ENCODE results near the gene FXYD2. TPM values are rescaled to one million over a fixed set of nuclear protein-coding genes. Genes with fewer than 3 reads are reported as not detected.

Gene FXYD2
- total and polyA plus RNA-seq, 2 donors from 2014 or later = 2,527 to 9,664 TPM

DNA sequence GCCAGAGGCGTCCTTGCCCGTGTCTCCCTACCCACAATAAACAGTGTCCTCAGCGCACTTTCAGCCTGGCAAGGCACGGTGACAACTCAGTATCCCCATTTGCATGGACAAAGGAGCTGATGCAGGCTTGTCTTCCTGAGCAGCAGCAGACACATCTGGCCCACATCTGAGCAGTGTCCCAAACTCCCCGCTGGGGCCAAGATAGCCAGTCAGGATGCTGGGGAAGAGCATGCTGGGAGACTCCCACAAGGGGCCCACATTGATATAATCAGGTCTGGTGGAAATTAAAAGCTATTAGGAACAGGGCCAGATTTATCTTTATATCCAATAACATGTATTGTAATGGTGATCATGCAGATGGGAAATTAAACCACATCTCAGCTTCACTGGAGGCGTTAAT is 52.2 kb downstream of the FXYD2 start:
- H3K9me3 ChIP-seq (ENCODE audit: control insufficient read depth in 2 of 3, insufficient read depth in 1 of 3, low read length in 3 of 3) = no peaks in the 10 kb centered on the region
- H3K27me3 ChIP-seq (ENCODE audit: control insufficient read depth, insufficient read depth, low read length) = no peaks in the 10 kb centered on the region
- H3K36me3 ChIP-seq (ENCODE audit: control insufficient read depth in 2 of 3, insufficient read depth in 3 of 3, low read length in 3 of 3) = no peaks in the 10 kb centered on the region
- no peak overlapping the region for H3K4me3 ChIP-seq (ENCODE audit: low read length in 3 of 3)
- no peak overlapping the region for H3K9ac ChIP-seq (ENCODE audit: low read length in 3 of 3)
- FAIRE-seq (no peak), DNase-seq (no peak)
- intact Hi-C loops (cut with DNase I) = no loop called here
- no peak overlapping the region for H3K27ac ChIP-seq (ENCODE audit: low read depth in 2 of 2, low read length in 2 of 2)
- H3K4me1 ChIP-seq (ENCODE audit: control insufficient read depth in 2 of 3, insufficient read depth in 2 of 3, low read depth in 1 of 3, low read length in 3 of 3) = no peaks in the 10 kb centered on the region
- TF ChIP-seq, protein P1, sequence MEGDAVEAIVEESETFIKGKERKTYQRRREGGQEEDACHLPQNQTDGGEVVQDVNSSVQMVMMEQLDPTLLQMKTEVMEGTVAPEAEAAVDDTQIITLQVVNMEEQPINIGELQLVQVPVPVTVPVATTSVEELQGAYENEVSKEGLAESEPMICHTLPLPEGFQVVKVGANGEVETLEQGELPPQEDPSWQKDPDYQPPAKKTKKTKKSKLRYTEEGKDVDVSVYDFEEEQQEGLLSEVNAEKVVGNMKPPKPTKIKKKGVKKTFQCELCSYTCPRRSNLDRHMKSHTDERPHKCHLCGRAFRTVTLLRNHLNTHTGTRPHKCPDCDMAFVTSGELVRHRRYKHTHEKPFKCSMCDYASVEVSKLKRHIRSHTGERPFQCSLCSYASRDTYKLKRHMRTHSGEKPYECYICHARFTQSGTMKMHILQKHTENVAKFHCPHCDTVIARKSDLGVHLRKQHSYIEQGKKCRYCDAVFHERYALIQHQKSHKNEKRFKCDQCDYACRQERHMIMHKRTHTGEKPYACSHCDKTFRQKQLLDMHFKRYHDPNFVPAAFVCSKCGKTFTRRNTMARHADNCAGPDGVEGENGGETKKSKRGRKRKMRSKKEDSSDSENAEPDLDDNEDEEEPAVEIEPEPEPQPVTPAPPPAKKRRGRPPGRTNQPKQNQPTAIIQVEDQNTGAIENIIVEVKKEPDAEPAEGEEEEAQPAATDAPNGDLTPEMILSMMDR (IDR thresholded peaks at IDR 0.05; ENCODE audit: borderline replicate concordance, extremely low read depth, insufficient read depth) = no peak

DNA sequence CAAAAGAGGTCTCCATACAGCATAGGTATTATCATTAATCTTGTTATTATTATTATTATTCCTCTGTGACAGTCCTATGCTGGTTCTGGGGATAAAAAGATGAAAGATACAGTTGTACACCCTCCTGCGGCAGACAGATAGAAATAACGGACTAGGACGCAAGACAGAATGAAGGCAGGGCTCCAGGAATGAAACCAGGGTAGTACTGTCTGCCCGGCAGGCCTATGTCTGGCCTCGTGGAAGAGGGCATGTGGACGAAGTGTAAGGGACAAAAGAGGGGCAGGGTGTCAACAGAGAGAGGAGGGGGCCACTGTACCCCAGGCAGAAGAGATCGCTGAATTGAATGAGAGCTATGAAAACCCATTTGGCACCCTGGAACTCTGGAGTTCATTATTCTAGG is 52.7 kb downstream of the FXYD2 start:
- Histone ChIP-seq H3K27ac (ENCODE audit: low read depth in 2 of 2, low read length in 2 of 2) (no peak overlapping the region), H3K4me1 (ENCODE audit: control insufficient read depth in 2 of 3, insufficient read depth in 2 of 3, low read depth in 1 of 3, low read length in 3 of 3) (no peaks in the 10 kb centered on the region), H3K9me3 (ENCODE audit: control insufficient read depth in 2 of 3, insufficient read depth in 1 of 3, low read length in 3 of 3) (no peaks in the 10 kb centered on the region), H3K36me3 (ENCODE audit: control insufficient read depth in 2 of 3, insufficient read depth in 3 of 3, low read length in 3 of 3) (no peaks in the 10 kb centered on the region), H3K9ac (ENCODE audit: low read length in 3 of 3) (no peak overlapping the region), H3K4me3 (ENCODE audit: low read length in 3 of 3) (no peak overlapping the region), H3K27me3 (ENCODE audit: control insufficient read depth, insufficient read depth, low read length) (no peaks in the 10 kb centered on the region)
- no peak for FAIRE-seq
- no peak for DNase-seq
- intact Hi-C loops (cut with DNase I) = no loop called here
- TF ChIP-seq, protein P1 (IDR thresholded peaks at IDR 0.05; ENCODE audit: borderline replicate concordance, extremely low read depth, insufficient read depth) = no peak

DNA sequence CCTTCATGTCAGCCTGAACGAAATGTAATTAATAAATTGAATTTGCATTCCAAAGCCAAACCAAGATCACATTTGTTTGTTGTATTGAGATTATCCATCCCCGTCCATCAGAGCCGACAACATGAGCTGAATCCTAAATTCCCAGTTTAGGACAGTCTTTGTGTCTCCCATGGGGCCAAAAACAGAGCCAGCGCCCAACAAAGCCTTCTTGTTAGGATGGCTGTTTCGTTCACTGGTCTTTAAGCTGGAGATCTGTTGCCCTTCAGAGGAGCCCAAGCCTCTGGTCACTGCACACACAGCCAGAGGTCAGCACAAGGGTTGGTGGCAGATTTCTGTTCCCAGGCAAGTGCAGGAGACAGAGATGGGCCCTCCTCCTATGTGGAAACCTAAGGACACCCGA is 53.3 kb downstream of the FXYD2 start:
- Histone ChIP-seq H3K9me3 (ENCODE audit: control insufficient read depth in 2 of 3, insufficient read depth in 1 of 3, low read length in 3 of 3) (no peaks in the 10 kb centered on the region), H3K4me1 (ENCODE audit: control insufficient read depth in 2 of 3, insufficient read depth in 2 of 3, low read depth in 1 of 3, low read length in 3 of 3) (no peaks in the 10 kb centered on the region), H3K27ac (ENCODE audit: low read depth in 2 of 2, low read length in 2 of 2) (no peak overlapping the region), H3K9ac (ENCODE audit: low read length in 3 of 3) (no peak overlapping the region), H3K27me3 (ENCODE audit: control insufficient read depth, insufficient read depth, low read length) (no peaks in the 10 kb centered on the region), H3K4me3 (ENCODE audit: low read length in 3 of 3) (no peak overlapping the region), H3K36me3 (ENCODE audit: control insufficient read depth in 2 of 3, insufficient read depth in 3 of 3, low read length in 3 of 3) (no peaks in the 10 kb centered on the region)
- TF ChIP-seq, protein P1 (IDR thresholded peaks at IDR 0.05; ENCODE audit: borderline replicate concordance, extremely low read depth, insufficient read depth) = no peak
- FAIRE-seq = no peak
- no peak for DNase-seq
- intact Hi-C loops (cut with DNase I) = no loop called here

DNA sequence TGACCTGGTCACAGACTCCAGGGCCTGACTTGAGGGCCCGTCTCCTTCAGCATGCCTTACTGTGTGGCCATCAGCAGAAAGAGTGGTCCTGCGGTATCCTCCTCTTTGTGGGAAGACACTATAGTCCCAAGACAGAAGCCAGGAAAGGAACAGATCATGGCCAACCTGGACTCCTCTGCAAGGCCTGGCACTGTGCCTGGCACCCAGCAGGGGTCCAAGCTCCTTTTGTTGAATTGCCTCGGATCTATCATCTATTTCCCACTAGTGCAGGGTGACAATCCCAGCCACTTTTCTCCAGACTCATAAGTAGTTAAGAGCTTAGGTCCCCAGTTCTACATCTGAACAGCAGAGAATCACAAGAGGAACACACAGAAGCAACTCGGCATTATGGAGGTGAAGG is 54.5 kb downstream of the FXYD2 start:
- Histone ChIP-seq H3K4me1 (ENCODE audit: control insufficient read depth in 2 of 3, insufficient read depth in 2 of 3, low read depth in 1 of 3, low read length in 3 of 3) (no peaks in the 10 kb centered on the region), H3K27ac (ENCODE audit: low read depth in 2 of 2, low read length in 2 of 2) (no peak overlapping the region), H3K9me3 (ENCODE audit: control insufficient read depth in 2 of 3, insufficient read depth in 1 of 3, low read length in 3 of 3) (no peaks in the 10 kb centered on the region), H3K27me3 (ENCODE audit: control insufficient read depth, insufficient read depth, low read length) (no peaks in the 10 kb centered on the region), H3K36me3 (ENCODE audit: control insufficient read depth in 2 of 3, insufficient read depth in 3 of 3, low read length in 3 of 3) (no peaks in the 10 kb centered on the region), H3K4me3 (ENCODE audit: low read length in 3 of 3) (no peak overlapping the region), H3K9ac (ENCODE audit: low read length in 3 of 3) (no peak overlapping the region)
- intact Hi-C loops (cut with DNase I) = no loop called here
- FAIRE-seq = no peak
- TF ChIP-seq, protein P1 (IDR thresholded peaks at IDR 0.05; ENCODE audit: borderline replicate concordance, extremely low read depth, insufficient read depth) = no peak
- DNase-seq = no peak

Data from kidney (tissue), 14 donors.